Lower leg skin (tissue), 3 donors: Measurements from ENCODE around the gene ATP13A1.

Source experiments
- CTCF ChIP-seq, 3 donors: fragments of 450-650 bp; IDR thresholded peaks; one replicate each; pipeline ENCODE4 v1.5.1; 2016; ENCODE audit warnings: antibody characterized with exemption in 3 of 3, mild to moderate bottlenecking in 3 of 3, moderate library complexity in 2 of 3
- POLR2A ChIP-seq, 2 donors: fragments of 450-650 bp; IDR thresholded peaks; one replicate each; pipeline ENCODE4 v1.6.1; 2016 to 2017; ENCODE audit warnings: antibody characterized with exemption in 2 of 2, mild to moderate bottlenecking in 1 of 2, moderate library complexity in 1 of 2

DNA sequence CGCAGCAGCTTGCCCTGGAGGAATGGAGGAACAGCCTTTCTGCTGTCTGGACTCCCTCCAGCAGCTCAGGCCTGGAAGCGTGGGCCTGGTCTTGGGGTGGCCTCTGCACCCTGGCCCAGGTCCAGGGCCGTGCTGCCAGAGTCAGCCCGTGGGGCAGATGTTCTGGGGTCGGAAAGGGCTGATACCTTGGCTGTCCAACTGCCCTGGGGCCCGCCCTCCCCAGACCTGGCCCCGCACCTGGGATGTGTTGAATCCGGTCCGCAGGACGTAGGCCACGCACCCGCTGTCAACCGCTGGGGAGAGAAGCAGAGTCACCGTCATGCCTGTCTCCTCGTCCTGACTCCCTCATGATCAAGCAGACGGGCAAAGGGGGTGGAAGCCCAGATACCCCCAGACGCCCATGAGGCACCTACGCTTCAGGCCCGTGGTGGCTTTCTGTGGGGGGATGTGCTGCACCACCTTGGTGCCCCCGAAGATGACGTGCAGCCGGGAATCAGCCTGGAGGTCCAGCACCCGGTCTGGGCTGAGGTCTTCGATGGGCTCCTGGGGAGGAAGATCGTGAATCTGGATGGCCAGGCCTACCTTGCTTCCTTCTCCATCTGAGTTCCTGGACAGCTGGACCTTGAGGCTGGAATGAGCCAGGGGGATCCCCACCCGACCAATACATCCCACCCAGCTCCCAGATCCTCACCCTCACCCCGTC is 7.7 kb downstream of the ATP13A1 start:
- TF ChIP-seq CTCF (IDR thresholded peaks at IDR 0.05) (no peak), POLR2A (IDR thresholded peaks at IDR 0.05) (no peak)
